Measurements from ENCODE around the gene ZNF771. TPM values are rescaled to one million over a fixed set of nuclear protein-coding genes. Genes with fewer than 3 reads are reported as not detected.

The ZNF771 gene
- total RNA-seq, 4 donors from 2014 or later, result 7.4 to 28.1 (median 15.1) TPM

GRCh38 chr16:30445408-30446202, 38.2 kb downstream of the ZNF771 start, which contains the start of gene SEPHS2:
SEPHS2 (minus strand) TSS chr16:30445874; CDS start chr16:30445727, 147 bp downstream.
- TF ChIP-seq, protein P1, sequence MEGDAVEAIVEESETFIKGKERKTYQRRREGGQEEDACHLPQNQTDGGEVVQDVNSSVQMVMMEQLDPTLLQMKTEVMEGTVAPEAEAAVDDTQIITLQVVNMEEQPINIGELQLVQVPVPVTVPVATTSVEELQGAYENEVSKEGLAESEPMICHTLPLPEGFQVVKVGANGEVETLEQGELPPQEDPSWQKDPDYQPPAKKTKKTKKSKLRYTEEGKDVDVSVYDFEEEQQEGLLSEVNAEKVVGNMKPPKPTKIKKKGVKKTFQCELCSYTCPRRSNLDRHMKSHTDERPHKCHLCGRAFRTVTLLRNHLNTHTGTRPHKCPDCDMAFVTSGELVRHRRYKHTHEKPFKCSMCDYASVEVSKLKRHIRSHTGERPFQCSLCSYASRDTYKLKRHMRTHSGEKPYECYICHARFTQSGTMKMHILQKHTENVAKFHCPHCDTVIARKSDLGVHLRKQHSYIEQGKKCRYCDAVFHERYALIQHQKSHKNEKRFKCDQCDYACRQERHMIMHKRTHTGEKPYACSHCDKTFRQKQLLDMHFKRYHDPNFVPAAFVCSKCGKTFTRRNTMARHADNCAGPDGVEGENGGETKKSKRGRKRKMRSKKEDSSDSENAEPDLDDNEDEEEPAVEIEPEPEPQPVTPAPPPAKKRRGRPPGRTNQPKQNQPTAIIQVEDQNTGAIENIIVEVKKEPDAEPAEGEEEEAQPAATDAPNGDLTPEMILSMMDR (IDR thresholded peaks at IDR 0.05), result peak; percentile 21 to 53 (median 42)
- TF ChIP-seq POLR2AphosphoS5 (IDR thresholded peaks at IDR 0.05) (peak; percentile 94 to 96 (median 95)), POLR2A (IDR thresholded peaks at IDR 0.05) (peak; percentile 94), EP300 (IDR thresholded peaks at IDR 0.05; ENCODE audit: low read depth) (no peak)
- Histone ChIP-seq H3K9me3 (no peaks in the 10 kb centered on the region), H3K4me1 (peaks cover 11 to 49% (median 32%) of the 10 kb centered on the region in 4 donors), H3K27me3 (no peaks in the 10 kb centered on the region), H3K27ac (peak within 1 kb of the TSS; percentile 93 to 99 (median 96)), H3K4me3 (peak within 1 kb of the TSS; percentile 70 to 99 (median 76)), H3K36me3 (peaks cover 0 to 12% (median 0%) of the 10 kb centered on the region in 4 donors)
- in situ Hi-C loops (cut with MboI; ENCODE audit: low pct_ligation_motif_present in 1 of 4, low pct_unique_long_range_greater_than_20kb in 1 of 4, low sequenced_read_pairs in 3 of 4), result loop anchor here in 3 of 4 donors (10.0 to 25.0 kb wide), 3 partner anchors 79 to 159 kb away; partner anchors contain the start of genes ZNF688 (in 1 of the 3), ZNF764 (in 1 of the 3) and ZNF768 (in 1 of the 3)
- WGBS, 2 donors (ENCODE audit: low coverage in 1 of 2), result 1% methylated on average over 45 of the region's 59 CpGs; no CpG with 5 or more reads in 1 of the 2 donors
- intact Hi-C loops (cut with DNase I; ENCODE audit: low total_unique reads), result loop anchor here (10.0 kb wide), 1 partner anchor 79 kb away; the partner anchor contains the start of gene ZNF768
- peak; percentile 99 for DNase-seq

DNA sequence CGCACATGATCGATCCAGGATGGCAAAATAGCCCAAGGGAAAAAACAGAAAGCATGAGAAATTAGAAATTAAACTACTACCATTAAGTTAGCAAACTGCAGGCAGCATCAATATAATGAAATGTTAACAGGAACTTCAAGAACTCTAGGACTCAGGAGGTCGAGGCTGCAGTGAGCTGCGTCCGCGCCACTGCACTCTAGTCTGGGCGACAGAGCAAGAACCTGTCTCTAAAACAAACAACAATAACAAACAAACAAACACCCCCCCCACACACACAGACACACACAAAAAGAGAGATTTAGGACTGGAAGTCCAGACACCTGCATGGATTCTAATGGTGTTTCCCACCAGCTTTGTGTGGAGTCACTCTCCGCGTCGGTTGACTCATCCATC, 38.8 kb downstream of the ZNF771 start:
- Histone ChIP-seq H3K9me3 (no peaks in the 10 kb centered on the region), H3K4me3 (peak overlapping the region in 3 of 4 donors; percentile 70 to 99 (median 72)), H3K27me3 (no peaks in the 10 kb centered on the region), H3K4me1 (peaks cover 11 to 49% (median 32%) of the 10 kb centered on the region in 4 donors), H3K27ac (peak overlapping the region; percentile 93 to 99 (median 96)), H3K36me3 (peaks cover 0 to 12% (median 0%) of the 10 kb centered on the region in 4 donors)
- in situ Hi-C loops (cut with MboI; ENCODE audit: low pct_ligation_motif_present in 1 of 4, low pct_unique_long_range_greater_than_20kb in 1 of 4, low sequenced_read_pairs in 3 of 4), result loop anchor here in 3 of 4 donors (10.0 to 25.0 kb wide), 3 partner anchors 79 to 159 kb away; partner anchors contain the start of genes ZNF688 (in 1 of the 3), ZNF764 (in 1 of the 3) and ZNF768 (in 1 of the 3)
- TF ChIP-seq POLR2A (IDR thresholded peaks at IDR 0.05) (no peak), EP300 (IDR thresholded peaks at IDR 0.05; ENCODE audit: low read depth) (no peak), POLR2AphosphoS5 (IDR thresholded peaks at IDR 0.05) (no peak)
- TF ChIP-seq, protein P1 (IDR thresholded peaks at IDR 0.05), result no peak
- no peak for DNase-seq
- 66 to 74% methylated on average over 5 to 10 of the region's 10 CpGs for WGBS, 2 donors (ENCODE audit: low coverage in 1 of 2)
- intact Hi-C loops (cut with DNase I; ENCODE audit: low total_unique reads), result loop anchor here (10.0 kb wide), 1 partner anchor 79 kb away; the partner anchor contains the start of gene ZNF768

DNA sequence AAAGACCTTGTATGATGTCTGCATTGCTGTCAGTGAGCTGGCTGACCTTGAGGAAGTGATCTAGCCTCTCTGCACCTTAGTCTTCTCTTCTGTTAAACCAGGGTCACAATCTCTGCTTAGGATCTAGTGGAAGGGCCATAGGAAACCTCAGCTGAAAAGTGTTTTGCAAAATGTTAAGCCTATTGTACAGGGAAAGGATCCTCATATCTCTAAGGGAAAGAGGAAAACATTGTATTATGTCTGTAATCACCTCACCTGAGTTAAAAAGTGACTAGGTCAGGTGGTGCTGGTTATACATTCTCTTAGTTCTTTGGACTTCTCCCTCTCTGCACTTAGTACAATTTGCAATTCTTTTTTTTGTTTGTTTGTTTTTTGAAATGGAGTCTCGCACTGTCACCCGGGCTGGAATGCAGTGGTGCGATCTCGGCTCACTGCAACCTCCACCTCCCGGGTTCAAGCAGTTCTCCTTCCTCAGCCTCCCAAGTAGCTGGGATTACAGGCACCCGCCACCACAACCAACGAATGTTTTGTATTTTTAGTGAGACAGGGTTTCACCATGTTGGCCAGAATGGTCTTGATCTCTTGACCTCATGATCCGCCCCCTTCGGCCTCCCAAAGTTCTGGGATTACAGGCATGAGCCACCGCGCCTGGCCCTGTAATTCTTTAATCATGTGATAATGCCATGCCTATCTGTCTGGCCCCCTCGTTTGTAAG, 40.3 kb downstream of the ZNF771 start:
- 37 to 52% methylated on average over 2 to 12 of the region's 12 CpGs for WGBS, 2 donors (ENCODE audit: low coverage in 1 of 2)
- H3K4me3 ChIP-seq, result no peak overlapping the region
- in situ Hi-C loops (cut with MboI; ENCODE audit: low pct_ligation_motif_present in 1 of 4, low pct_unique_long_range_greater_than_20kb in 1 of 4, low sequenced_read_pairs in 3 of 4) (loop anchor here in 3 of 4 donors (10.0 to 25.0 kb wide), 3 partner anchors 77 to 157 kb away; partner anchors contain the start of genes ZNF688 (in 1 of the 3), ZNF764 (in 1 of the 3) and ZNF768 (in 1 of the 3)), intact Hi-C loops (cut with DNase I; ENCODE audit: low total_unique reads) (loop anchor here (10.0 kb wide), 1 partner anchor 77 kb away; the partner anchor contains the start of gene ZNF768)
- peaks cover 0 to 12% (median 0%) of the 10 kb centered on the region in 4 donors for H3K36me3 ChIP-seq
- peak overlapping the region; percentile 93 to 99 (median 96) for H3K27ac ChIP-seq
- H3K27me3 ChIP-seq, result no peaks in the 10 kb centered on the region
- TF ChIP-seq POLR2A (IDR thresholded peaks at IDR 0.05), result peak; percentile 52
- TF ChIP-seq, protein P1 (IDR thresholded peaks at IDR 0.05), result no peak
- TF ChIP-seq POLR2AphosphoS5 (IDR thresholded peaks at IDR 0.05), result peak in 2 of 3 donors; percentile 34 to 60
- peaks cover 11 to 56% (median 35%) of the 10 kb centered on the region in 4 donors for H3K4me1 ChIP-seq
- no peak for DNase-seq
- no peaks in the 10 kb centered on the region for H3K9me3 ChIP-seq

Measured in transverse colon (tissue), 4 donors.